IPS-18a (cell line): Measurements from ENCODE around the gene QSOX1.
"Not testable (repeated sequence)": the region's sequence is repeated elsewhere in the genome, so short reads cannot be mapped to it uniquely, and the experiment has no call there.

Experiments used
- H3K27ac ChIP-seq: one replicate; pipeline ENCODE4 v1.5.1; 2013; ENCODE audit warnings: low read length
- H3K27me3 ChIP-seq: one replicate; pipeline ENCODE4 v1.6.1; 2013; ENCODE audit warnings: mild to moderate bottlenecking, low read length; ENCODE audit not compliant: control insufficient read depth, insufficient read depth
- H3K36me3 ChIP-seq: one replicate; pipeline ENCODE4 v1.6.1; 2013; ENCODE audit warnings: low read depth, low read length; ENCODE audit not compliant: control insufficient read depth
- H3K4me1 ChIP-seq: one replicate; pipeline ENCODE4 v1.6.1; 2013; ENCODE audit warnings: low read depth, low read length; ENCODE audit not compliant: control insufficient read depth
- H3K4me3 ChIP-seq: one replicate; pipeline ENCODE4 v1.5.1; 2013; ENCODE audit warnings: low read length
- H3K9ac ChIP-seq: one replicate; pipeline ENCODE4 v1.6.1; 2013; ENCODE audit warnings: mild to moderate bottlenecking, low read length, moderate library complexity
- H3K9me3 ChIP-seq: one replicate; pipeline ENCODE4 v1.6.1; 2013; ENCODE audit warnings: low read depth, low read length; ENCODE audit not compliant: control insufficient read depth

QSOX1 gene

DNA sequence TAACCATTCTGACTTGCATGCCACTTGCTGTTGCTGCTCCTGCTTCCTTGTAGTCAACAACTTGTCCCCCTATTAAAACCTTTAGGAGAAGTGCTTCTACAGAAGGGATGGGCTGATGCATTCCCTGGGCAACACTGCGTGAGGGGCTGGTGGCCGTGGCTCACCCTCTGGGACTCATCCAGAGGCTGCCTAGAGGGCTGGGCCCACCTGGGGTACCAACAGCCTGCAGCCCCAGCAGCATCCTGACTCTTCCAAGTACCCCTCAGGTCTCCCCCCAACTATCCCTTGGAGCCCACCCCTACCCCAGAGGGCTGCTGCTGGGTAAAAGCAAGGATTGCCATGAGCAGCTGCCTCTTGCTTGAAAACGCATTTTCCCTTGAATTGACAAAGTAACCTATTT is 40.7 kb downstream of the QSOX1 start:
- Histone ChIP-seq H3K27ac (no peak overlapping the region), H3K36me3 (peaks cover 16% of the 10 kb centered on the region), H3K4me3 (no peak overlapping the region), H3K9ac (no peak overlapping the region), H3K4me1 (peaks cover 3% of the 10 kb centered on the region), H3K27me3 (no peaks in the 10 kb centered on the region), H3K9me3 (no peaks in the 10 kb centered on the region)

DNA sequence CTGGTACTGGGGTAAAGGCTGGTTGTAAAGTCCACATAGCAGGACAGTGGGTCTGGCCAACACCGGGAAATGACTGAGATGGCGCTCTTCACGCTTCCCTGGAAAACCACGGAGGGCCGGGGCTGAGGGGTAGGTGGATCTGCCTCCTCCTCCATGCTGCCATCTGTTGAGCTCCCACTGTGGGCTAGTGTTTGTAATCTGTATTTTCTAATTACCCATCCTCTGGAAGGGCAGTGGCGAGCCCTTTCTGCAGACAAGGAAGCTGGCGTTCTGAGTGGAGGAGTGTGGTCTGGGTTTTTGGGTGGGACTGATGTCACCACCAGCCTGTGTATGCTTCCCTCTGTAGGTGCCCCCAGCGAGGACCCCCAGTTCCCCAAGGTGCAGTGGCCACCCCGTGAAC is 41.2 kb downstream of the QSOX1 start:
- H3K36me3 ChIP-seq, result peaks cover 11% of the 10 kb centered on the region
- no peaks in the 10 kb centered on the region for H3K9me3 ChIP-seq
- no peaks in the 10 kb centered on the region for H3K27me3 ChIP-seq
- H3K9ac ChIP-seq, result no peak overlapping the region
- no peak overlapping the region for H3K27ac ChIP-seq
- H3K4me3 ChIP-seq, result no peak overlapping the region
- peaks cover 3% of the 10 kb centered on the region for H3K4me1 ChIP-seq

- no peak overlapping the region for H3K27ac ChIP-seq
- H3K36me3 ChIP-seq, result peaks cover 10% of the 10 kb centered on the region
- no peak overlapping the region for H3K4me3 ChIP-seq
- H3K9ac ChIP-seq, result no peak overlapping the region
- H3K9me3 ChIP-seq, result no peaks in the 10 kb centered on the region
- no peaks in the 10 kb centered on the region for H3K27me3 ChIP-seq
- peaks cover 3% of the 10 kb centered on the region for H3K4me1 ChIP-seq
These were observed 41.9 kb downstream of the QSOX1 start for GRCh38 chr1:180196436-180197003.

GRCh38 chr1:180197231-180197630 is 42.6 kb downstream of the QSOX1 start:
- Histone ChIP-seq H3K27ac (no peak overlapping the region), H3K4me1 (peaks cover 3% of the 10 kb centered on the region)

GRCh38 chr1:180198196-180198595 is 43.5 kb downstream of the QSOX1 start:
- no peak overlapping the region for H3K4me3 ChIP-seq
- peaks cover 10% of the 10 kb centered on the region for H3K36me3 ChIP-seq
- H3K27ac ChIP-seq, result no peak overlapping the region
- H3K4me1 ChIP-seq, result peaks cover 3% of the 10 kb centered on the region
- H3K27me3 ChIP-seq, result no peaks in the 10 kb centered on the region
- no peaks in the 10 kb centered on the region for H3K9me3 ChIP-seq
- H3K9ac ChIP-seq, result no peak overlapping the region

More at GRCh38 chr1:180197231-180197630, 42.6 kb downstream of the QSOX1 start:
- no peaks in the 10 kb centered on the region for H3K9me3 ChIP-seq
- no peak overlapping the region for H3K9ac ChIP-seq
- peaks cover 10% of the 10 kb centered on the region for H3K36me3 ChIP-seq
- H3K27me3 ChIP-seq, result no peaks in the 10 kb centered on the region
- H3K4me3 ChIP-seq, result no peak overlapping the region

- H3K27me3 ChIP-seq, result no peaks in the 10 kb centered on the region
- peaks cover 3% of the 10 kb centered on the region for H3K4me1 ChIP-seq
- no peaks in the 10 kb centered on the region for H3K9me3 ChIP-seq
- peaks cover 10% of the 10 kb centered on the region for H3K36me3 ChIP-seq
- no peak overlapping the region for H3K4me3 ChIP-seq
- no peak overlapping the region for H3K27ac ChIP-seq
- no peak overlapping the region for H3K9ac ChIP-seq
These were observed 43.9 kb downstream of the QSOX1 start for GRCh38 chr1:180198611-180199010.

- Histone ChIP-seq H3K9me3 (no peaks in the 10 kb centered on the region), H3K36me3 (peaks cover 10% of the 10 kb centered on the region), H3K27ac (no peak overlapping the region), H3K27me3 (no peaks in the 10 kb centered on the region), H3K4me1 (peaks cover 3% of the 10 kb centered on the region), H3K9ac (no peak overlapping the region), H3K4me3 (no peak overlapping the region)
These were observed 44.3 kb downstream of the QSOX1 start for GRCh38 chr1:180199018-180199417.

DNA sequence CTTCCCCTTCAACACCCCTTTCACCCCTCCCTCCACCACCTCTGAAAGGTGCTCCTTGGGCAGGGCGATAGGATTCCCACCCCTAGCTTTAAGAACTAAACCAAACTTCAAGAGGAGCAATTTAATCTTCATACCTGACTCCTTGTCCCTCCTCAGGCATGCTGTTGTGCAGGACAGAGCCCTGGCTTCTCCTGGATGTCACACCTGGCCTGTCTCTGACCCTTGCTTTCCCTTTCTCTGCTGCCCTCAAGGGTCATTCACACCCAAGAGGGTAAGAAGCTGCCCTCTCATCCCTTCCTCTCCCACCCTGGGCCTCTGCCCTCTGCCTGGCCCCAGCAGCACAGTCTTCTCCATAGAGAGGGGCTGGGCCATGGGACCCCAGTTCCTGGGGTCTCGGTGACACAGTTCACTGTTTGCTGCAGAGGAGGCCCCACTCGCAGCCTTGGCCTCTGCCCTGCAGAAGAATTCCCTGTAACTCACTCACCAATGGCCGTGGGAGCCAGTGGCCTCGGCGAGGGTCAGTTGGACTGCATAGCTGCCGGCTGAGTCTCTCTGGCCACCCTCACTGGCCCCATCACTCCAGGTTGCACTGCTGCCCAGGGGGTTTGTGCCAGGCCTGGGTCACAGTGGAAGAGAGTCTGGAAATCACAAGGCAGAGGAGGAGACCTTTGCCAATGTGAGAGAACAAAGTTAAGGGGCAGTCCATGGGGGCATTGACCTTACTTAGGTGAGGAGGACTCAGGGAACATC is 47.0 kb downstream of the QSOX1 start:
- H3K36me3 ChIP-seq, result peaks cover 1% of the 10 kb centered on the region
- no peaks in the 10 kb centered on the region for H3K4me1 ChIP-seq

DNA sequence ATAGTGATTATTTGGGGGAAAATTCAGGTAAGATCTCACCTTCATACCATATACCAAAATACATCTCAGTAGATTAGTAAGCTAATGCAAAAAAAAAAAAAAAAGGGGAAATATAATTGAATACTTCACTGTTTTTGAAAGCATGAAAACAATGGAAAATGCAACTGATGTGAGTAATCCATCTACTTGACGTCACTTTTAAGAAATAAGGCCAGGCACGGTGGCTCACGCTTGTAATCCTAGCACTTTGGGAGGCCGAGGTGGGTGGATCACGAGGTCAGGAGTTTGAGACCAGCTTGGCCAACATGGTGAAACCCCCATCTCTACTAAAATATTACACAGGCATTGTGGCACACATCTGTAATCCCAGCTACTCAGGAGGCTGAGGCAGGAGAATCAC is 47.9 kb downstream of the QSOX1 start:
- H3K4me1 ChIP-seq, H3K36me3 ChIP-seq, H3K9me3 ChIP-seq, H3K27ac ChIP-seq, H3K4me3 ChIP-seq, H3K9ac ChIP-seq, H3K27me3 ChIP-seq: not testable (repeated sequence)

More for the DNA sequence above, 47.0 kb downstream of the QSOX1 start:
- Histone ChIP-seq H3K4me3 (no peak overlapping the region), H3K9me3 (no peaks in the 10 kb centered on the region), H3K27me3 (no peaks in the 10 kb centered on the region), H3K27ac (no peak overlapping the region), H3K9ac (no peak overlapping the region)

DNA sequence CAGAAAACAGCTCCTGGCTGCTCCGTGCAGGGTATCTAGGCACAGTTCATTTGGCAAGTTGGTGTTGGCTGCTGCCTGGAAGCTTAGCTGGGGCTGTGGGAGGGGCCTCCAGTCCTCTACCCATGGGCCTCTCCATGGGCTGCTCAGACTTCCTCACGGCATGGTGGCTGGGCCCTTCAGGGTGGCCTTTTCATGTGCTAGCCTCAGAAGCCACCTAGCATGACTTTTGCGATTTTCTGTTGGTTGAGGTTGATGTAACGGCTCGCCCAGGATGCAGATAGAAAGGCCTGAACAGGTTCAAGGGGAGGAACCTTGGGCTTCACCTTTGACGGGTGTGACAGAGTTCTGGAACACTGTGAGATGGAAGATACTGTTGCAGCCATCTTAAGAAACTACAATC is 49.6 kb downstream of the QSOX1 start:
- H3K9me3 ChIP-seq, result no peaks in the 10 kb centered on the region
- no peak overlapping the region for H3K27ac ChIP-seq
- H3K27me3 ChIP-seq, result peaks cover 3% of the 10 kb centered on the region
- H3K4me3 ChIP-seq, result no peak overlapping the region
- no peaks in the 10 kb centered on the region for H3K36me3 ChIP-seq
- H3K9ac ChIP-seq, result no peak overlapping the region
- H3K4me1 ChIP-seq, result no peaks in the 10 kb centered on the region

GRCh38 chr1:180206581-180206980 is 51.9 kb downstream of the QSOX1 start:
- Histone ChIP-seq H3K36me3 (no peaks in the 10 kb centered on the region), H3K9me3 (no peaks in the 10 kb centered on the region), H3K4me3 (no peak overlapping the region), H3K4me1 (no peaks in the 10 kb centered on the region), H3K9ac (no peak overlapping the region), H3K27me3 (peaks cover 3% of the 10 kb centered on the region), H3K27ac (no peak overlapping the region)

- Histone ChIP-seq H3K4me1 (no peaks in the 10 kb centered on the region), H3K9ac (no peak overlapping the region), H3K27ac (no peak overlapping the region), H3K27me3 (peaks cover 3% of the 10 kb centered on the region), H3K4me3 (no peak overlapping the region), H3K9me3 (no peaks in the 10 kb centered on the region), H3K36me3 (no peaks in the 10 kb centered on the region)
These were observed 53.6 kb downstream of the QSOX1 start for GRCh38 chr1:180208264-180208663.
